ENCODE measurements around the gene TSHZ2. TPM values are rescaled to one million over a fixed set of nuclear protein-coding genes. Genes with fewer than 3 reads are reported as not detected.

Gene TSHZ2
- total RNA-seq, 6 experiments from 2014 or later: 14.2 to 28.1 (median 21.0) TPM

GRCh38 chr20:53495398-53496092 is 523.4 kb downstream of the TSHZ2 start:
- H3K4me3 ChIP-seq: no peak overlapping the region
- no peak for DNase-seq
- no peaks in the 10 kb centered on the region for H3K4me1 ChIP-seq
- H3K36me3 ChIP-seq: no peaks in the 10 kb centered on the region
- WGBS (ENCODE audit: insufficient coverage, low coverage, low lambda C conversion rate, missing lambda C conversion rate): 73% methylated on average over 14 of the region's 14 CpGs
- no peak overlapping the region for H3K27ac ChIP-seq
- TF ChIP-seq POLR2A (IDR thresholded peaks at IDR 0.05) (no peak), CTCF (IDR thresholded peaks at IDR 0.05) (no peak)
- intact Hi-C loops (cut with DNase I): no loop called here
- no peak for ATAC-seq
- no peaks in the 10 kb centered on the region for H3K27me3 ChIP-seq
- H3K9me3 ChIP-seq: no peaks in the 10 kb centered on the region

- WGBS (ENCODE audit: insufficient coverage, low coverage, low lambda C conversion rate, missing lambda C conversion rate): 90% methylated on average over 2 of the region's 3 CpGs
- Histone ChIP-seq H3K4me3 (no peak overlapping the region), H3K4me1 (no peaks in the 10 kb centered on the region), H3K27ac (no peak overlapping the region), H3K27me3 (no peaks in the 10 kb centered on the region), H3K9me3 (no peaks in the 10 kb centered on the region), H3K36me3 (no peaks in the 10 kb centered on the region)
- DNase-seq (no peak), ATAC-seq (no peak)
- intact Hi-C loops (cut with DNase I): no loop called here
- TF ChIP-seq CTCF (IDR thresholded peaks at IDR 0.05) (no peak), POLR2A (IDR thresholded peaks at IDR 0.05) (no peak)
Observed at GRCh38 chr20:53497246-53497645, 525.1 kb downstream of the TSHZ2 start.

GRCh38 chr20:53498341-53498740 is 526.2 kb downstream of the TSHZ2 start:
- intact Hi-C loops (cut with DNase I): no loop called here
- Histone ChIP-seq H3K27me3 (no peaks in the 10 kb centered on the region), H3K36me3 (no peaks in the 10 kb centered on the region), H3K4me3 (no peak overlapping the region), H3K9me3 (no peaks in the 10 kb centered on the region), H3K27ac (no peak overlapping the region), H3K4me1 (no peaks in the 10 kb centered on the region)
- DNase-seq (no peak), ATAC-seq (no peak)
- WGBS (ENCODE audit: insufficient coverage, low coverage, low lambda C conversion rate, missing lambda C conversion rate): 77% methylated on average over 4 of the region's 5 CpGs
- TF ChIP-seq CTCF (IDR thresholded peaks at IDR 0.05): no peak
- TF ChIP-seq POLR2A (IDR thresholded peaks at IDR 0.05): no peak

GRCh38 chr20:53500651-53501050 is 528.5 kb downstream of the TSHZ2 start:
- intact Hi-C loops (cut with DNase I): no loop called here
- no peaks in the 10 kb centered on the region for H3K4me1 ChIP-seq
- TF ChIP-seq CTCF (IDR thresholded peaks at IDR 0.05) (no peak), POLR2A (IDR thresholded peaks at IDR 0.05) (no peak)
- DNase-seq: no peak
- no peaks in the 10 kb centered on the region for H3K27me3 ChIP-seq
- no peak for ATAC-seq
- no peak overlapping the region for H3K4me3 ChIP-seq
- no peaks in the 10 kb centered on the region for H3K36me3 ChIP-seq
- no peak overlapping the region for H3K27ac ChIP-seq
- no peaks in the 10 kb centered on the region for H3K9me3 ChIP-seq

GRCh38 chr20:53502820-53503219 is 530.7 kb downstream of the TSHZ2 start:
- DNase-seq: no peak
- ATAC-seq: no peak
- Histone ChIP-seq H3K4me3 (no peak overlapping the region), H3K4me1 (no peaks in the 10 kb centered on the region), H3K36me3 (no peaks in the 10 kb centered on the region), H3K27ac (no peak overlapping the region), H3K27me3 (no peaks in the 10 kb centered on the region), H3K9me3 (no peaks in the 10 kb centered on the region)
- intact Hi-C loops (cut with DNase I): no loop called here
- 84% methylated on average over 4 of the region's 4 CpGs for WGBS (ENCODE audit: insufficient coverage, low coverage, low lambda C conversion rate, missing lambda C conversion rate)
- TF ChIP-seq CTCF (IDR thresholded peaks at IDR 0.05) (no peak), POLR2A (IDR thresholded peaks at IDR 0.05) (no peak)
